A204.1 (cell line): ENCODE results near the gene NFYB.

Source experiments
- FAIRE-seq: peaks from 2 replicates; lab custom pipeline; 2012; peaks lifted over from hg19 to GRCh38; lab: Jason Lieb, UNC

The NFYB gene

GRCh38 chr12:104155711-104156555 is 17.9 kb upstream of the NFYB start:
- no peak for FAIRE-seq

DNA sequence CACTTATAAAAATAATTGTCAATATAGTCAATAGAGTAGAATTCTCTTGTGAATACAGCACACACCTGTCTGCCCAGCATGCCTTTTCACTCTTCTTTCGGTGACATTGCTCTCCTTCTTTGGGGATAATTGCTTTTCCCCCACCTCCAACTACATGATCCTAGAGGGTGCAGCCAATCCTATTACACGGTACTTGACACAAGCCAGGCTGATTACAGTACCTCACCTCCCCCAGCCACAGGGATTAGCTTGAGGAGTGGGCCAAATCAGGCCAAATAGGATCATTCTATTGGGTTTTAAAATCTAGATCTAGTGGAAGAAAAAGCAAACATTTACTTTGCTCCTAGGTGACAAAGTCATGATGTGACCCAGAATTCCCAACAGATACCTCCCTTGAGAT is 16.8 kb upstream of the NFYB start:
- no peak for FAIRE-seq

GRCh38 chr12:104154286-104154685 is 16.3 kb upstream of the NFYB start:
- no peak for FAIRE-seq

- FAIRE-seq = no peak
These were observed 14.8 kb upstream of the NFYB start for GRCh38 chr12:104152685-104153241.

DNA sequence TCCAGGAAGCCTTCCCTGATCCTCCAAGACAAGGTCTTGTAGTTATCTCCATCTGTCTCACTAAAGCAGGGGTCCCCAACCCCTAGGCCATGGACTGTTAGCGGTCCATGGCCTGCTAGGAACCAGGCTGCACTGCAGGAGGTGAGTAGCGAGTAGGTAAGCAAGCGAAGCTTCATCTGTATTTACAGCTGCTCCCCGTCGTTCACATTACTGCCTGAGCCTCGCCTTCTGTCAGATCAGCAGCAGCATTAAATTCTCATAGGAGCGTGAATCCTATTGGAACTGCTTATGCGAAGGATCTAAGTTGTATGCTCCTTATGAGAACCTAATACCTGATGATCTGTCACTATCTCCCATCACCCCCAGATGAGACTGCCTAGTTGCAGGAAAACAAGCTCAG is 12.4 kb upstream of the NFYB start:
- no peak for FAIRE-seq

DNA sequence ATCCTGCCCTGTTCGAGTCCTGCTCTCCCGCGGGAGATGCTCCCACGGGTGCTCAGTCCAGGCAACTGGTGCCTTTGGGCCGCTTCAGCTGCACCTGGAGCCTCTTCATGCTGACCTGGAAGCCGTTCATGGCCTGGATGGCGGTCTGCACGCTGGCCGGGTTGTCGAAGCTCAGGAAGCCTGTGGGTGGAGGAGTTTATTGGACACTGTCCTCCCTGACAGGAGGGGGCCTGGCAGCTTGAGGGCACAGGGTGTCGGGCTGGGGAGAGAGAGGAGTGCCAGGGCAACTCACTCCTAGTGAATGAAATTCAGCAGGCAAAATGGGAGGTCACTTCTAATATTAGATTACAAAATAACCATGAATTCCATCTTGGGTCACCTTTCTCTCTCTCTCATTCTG is 9.3 kb upstream of the NFYB start:
- FAIRE-seq = no peak

- no peak for FAIRE-seq
These were observed 5.9 kb upstream of the NFYB start for GRCh38 chr12:104143918-104144317.

DNA sequence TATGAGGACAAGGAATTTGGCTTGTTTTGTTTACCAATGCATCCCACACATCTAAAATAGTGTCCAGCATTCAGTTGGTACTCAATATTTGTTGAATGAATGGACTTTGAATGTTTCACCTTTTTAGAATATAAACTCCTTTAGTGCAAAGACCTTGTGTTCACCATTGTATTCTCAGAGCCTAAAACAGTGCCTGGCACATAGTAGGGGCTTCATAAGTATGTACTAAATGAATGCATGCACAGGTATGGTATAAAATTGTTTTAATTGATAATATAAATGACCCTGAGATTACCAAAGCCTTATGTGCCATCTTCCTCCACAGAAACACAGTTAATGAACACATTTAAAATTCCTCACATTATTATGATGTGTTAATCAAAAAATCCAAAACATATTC is 5.0 kb upstream of the NFYB start:
- FAIRE-seq = no peak

- no peak for FAIRE-seq
These were observed 4.5 kb upstream of the NFYB start for GRCh38 chr12:104142543-104142942.

GRCh38 chr12:104138797-104139152 is 765 bp upstream of the NFYB start:
- no peak for FAIRE-seq

- FAIRE-seq = no peak
These were observed 759 bp downstream of the NFYB start for GRCh38 chr12:104137001-104137901.

DNA sequence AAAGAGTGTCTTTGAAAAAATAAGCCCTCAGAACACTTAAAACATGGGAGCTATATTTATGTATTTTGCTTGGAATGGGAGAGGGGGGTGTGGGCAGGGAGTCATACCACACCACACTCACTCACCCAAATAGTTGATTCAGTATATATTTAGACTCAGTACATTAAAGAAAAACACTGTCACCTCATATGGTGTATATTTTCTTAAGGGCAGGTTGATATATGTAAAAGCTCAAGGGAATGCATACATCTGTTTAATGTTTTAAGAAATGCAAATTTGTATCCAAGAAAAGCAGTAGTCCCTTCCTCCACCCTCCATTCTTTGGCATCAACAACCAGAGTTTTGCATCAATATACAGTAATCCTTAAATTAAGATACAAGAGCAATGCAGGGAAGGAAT is 1.4 kb downstream of the NFYB start:
- no peak for FAIRE-seq

DNA sequence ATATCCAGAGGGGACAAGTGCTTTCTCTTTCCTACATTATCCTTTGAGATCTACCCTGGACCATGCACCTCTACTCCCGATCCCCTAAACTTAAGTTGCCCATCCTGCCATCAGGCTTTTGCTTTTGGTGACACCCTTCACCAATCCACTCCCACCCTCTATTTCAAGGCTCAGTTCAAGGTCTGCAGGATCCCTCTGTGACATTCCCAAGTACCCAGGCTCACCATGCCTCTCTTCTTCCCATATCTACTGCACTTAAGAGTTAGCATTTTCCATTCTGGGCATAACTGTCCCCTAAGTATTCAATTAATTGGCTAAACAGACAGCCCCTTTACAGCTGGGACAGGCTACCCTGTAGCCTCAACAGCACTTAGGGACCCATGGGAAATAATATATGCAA is 3.1 kb downstream of the NFYB start:
- no peak for FAIRE-seq

DNA sequence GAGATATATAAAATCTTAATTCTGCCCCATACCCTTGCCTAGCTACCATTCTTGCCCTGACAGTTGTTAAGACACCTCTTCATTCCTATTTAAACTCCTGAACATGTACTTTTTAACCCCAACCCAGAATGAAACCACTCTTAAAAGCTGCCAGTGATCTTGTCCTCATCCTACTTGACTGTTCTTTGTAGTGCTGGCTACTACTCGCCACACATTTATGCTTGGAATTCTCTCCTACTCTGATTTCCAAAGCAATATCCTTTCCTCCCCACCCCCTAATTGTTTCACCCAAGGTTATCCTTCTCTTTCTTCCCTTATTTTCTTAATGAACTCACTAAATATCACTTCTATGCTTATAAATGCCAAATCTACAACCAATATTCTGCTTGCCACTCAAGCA is 4.1 kb downstream of the NFYB start:
- no peak for FAIRE-seq

DNA sequence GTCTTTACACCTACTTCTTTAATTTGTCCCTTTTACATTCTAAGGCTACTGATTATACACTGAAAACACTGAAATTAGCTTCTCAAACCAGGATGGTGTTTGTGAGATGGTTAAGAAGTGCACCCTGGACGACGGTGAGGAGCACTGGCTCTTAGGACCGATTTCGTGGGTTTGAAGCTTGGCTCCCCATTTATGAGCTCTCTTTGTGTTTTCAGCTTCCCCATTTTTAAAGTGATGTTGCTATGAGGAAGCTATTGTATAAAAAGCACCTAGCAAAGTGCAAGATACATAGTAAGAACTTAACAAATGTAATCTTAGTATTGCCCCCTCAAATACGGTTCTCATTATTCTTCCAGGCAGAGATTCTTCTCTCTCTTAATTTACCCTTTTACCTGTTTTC is 4.7 kb downstream of the NFYB start:
- FAIRE-seq = no peak

DNA sequence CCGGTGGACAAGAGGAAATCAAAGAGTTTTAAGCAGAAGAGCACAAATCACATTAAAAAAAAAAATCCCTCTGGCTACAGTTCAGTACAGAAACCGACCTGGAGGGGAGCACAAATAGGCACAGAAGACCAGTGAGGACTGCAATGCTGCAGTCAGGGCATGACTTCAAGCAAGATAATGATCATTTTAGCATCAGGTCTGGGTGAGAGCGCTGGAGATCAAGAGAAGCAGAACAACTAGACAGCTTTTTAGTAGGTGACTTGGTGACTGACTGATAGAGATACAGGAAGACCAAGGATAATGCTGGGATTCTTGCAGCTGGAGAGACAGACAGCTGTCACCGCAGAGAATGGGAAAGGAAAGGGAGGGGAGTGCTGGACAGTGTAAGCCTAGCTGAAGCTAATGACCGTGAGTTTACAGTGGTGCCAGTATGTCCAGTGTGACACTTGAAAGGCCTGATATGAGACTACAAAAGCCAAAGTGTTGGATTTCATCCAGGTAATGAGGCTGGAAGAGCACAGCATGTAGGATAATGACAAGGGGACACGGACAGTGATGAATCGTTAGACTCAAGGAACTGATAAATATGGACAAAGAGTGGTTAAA is 5.6 kb downstream of the NFYB start:
- FAIRE-seq = no peak

DNA sequence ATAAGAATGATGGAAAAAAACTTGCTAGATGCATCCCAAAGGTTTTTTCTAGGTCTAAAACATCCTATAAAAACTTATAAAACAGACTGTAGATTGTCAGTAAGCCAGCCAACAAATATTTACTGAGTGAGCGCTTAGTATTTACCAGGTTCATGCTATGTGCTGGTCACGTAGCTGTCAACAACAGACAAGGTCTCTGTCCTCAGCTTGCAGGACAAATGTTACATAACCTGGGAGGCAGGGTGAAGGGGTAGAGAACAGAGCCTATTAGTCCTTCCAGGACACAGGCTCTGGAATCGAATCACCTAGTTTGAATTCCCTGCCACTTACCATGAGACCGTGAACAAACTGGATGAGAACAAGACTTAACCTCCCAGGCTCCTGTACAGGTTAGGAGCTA is 6.4 kb downstream of the NFYB start:
- FAIRE-seq = no peak

DNA sequence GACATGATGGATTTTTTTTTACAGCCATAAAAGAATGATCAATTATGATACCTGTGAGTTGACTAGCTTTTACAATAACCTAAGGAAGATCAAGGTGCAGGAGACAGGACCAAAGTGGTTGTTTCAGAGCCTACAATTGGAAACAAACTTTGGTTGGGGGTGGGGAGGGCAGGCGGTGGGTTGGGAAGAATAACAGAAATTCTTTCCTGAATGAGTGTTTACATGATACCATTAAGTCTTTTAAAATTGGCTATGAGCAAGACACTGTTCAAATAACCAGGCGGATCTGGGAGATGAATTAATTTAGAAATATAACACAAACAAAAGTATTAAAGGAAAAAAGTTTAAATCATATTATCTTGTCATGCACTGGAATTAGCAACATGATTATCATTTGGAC is 7.2 kb downstream of the NFYB start:
- FAIRE-seq = no peak

DNA sequence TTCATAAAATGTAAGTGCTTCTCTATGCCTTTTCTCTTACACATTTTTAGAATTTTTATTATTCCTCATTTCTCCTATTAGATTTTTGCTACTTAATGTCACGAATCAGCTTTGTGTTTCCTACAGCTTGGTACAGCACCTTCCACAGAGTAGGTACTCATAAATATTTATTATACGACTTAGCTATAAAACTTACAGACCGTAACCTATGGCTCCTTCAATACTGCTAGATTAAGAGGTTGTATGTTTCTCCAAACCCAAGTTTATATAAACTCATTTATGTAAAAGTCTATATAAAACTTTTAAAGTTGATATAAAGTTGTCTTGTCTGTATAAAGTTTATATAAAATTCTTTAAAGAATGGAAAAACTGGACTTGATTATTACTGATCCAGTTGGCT is 11.5 kb downstream of the NFYB start:
- FAIRE-seq = no peak

DNA sequence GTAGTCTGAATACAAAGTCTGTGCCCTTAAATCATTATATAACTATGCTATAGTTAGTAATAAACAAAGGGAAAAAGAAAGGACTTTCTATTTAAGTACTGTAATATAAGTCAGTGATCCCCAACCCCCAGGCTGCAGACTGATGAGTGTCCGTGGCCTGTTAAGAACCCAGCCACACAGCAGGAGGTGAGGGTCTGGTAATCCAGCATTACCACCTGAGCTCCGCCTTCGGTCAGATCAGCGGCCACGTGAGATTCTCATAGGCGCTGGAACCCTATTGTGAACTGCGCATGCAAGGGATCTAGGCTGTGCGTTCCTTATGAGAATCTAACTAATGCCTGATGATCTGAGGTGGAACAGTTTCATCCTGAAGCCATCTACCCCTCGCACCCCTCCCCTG is 15.7 kb downstream of the NFYB start:
- no peak for FAIRE-seq

DNA sequence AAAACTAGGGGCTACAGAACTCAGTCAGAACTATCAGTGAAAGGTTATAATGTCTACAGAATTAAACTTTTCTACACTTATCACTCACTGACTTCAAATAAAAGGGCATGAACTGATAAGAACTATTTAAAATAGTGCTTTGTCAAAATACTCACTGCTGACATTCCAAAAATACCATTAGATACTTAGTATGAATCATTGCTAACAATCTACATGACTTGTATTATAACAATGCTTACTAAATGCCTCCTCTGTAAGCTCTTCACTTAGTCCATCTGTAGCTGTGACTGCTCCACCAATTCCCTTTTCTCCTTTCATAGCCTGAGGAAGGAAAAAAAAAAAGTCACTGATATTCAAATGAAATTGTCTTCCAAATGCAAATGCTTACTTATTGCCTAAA is 17.0 kb downstream of the NFYB start:
- no peak for FAIRE-seq

DNA sequence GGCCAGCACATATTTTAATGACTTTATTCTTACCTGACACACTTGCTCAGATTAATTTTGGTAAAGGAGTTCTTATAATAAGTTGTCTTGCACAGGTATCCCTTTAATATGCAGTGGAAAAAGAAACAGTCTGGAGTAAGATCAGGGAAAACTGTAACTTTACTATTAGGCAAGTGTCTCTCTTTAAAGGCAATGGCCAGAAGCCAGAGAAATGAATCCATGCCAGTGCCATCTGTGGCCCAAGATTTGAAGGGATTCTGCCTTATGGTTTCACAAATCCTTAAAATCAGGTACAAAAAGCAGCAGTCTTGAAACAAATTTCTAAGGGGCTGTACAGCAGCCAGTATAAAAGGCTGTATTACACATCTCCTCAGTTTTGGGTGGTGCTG is 22.4 kb downstream of the NFYB start:
- no peak for FAIRE-seq
